Astrocyte of the spinal cord (primary cell): Measurements from ENCODE around the gene B4GALT7.

ENCODE experiments used
- DNase-seq: peaks from one replicate; pipeline ENCODE4 v3.0.0; 2011; ENCODE audit warnings: low read depth, low spot score
- H3K4me3 ChIP-seq: 2 replicates; pipeline ENCODE4 v1.5.1; 2011; ENCODE audit warnings: low read depth, mild to moderate bottlenecking, low read length, moderate library complexity
- CTCF ChIP-seq: IDR thresholded peaks from 2 replicates; pipeline ENCODE4 v1.5.1; 2012; ENCODE audit warnings: low read depth, mild to moderate bottlenecking, low read length, inconsistent platforms
- in situ Hi-C: cut with HindIII; loops from 2 replicates; pipeline ENCODE4 v1.10.0; 2017; ENCODE audit warnings: low sequenced_read_pairs

B4GALT7 gene

GRCh38 chr5:177599731-177600507, at the start of gene B4GALT7:
Gene B4GALT7 (plus strand): TSS chr5:177600132. CDS start chr5:177600211, 79 bp downstream.
- no peak for TF ChIP-seq CTCF
- peak; percentile 71 for DNase-seq
- in situ Hi-C loops, result no loop called here
- peak within 1 kb of the TSS; percentile 75 for H3K4me3 ChIP-seq

GRCh38 chr5:177552839-177553455, 47.0 kb upstream of the B4GALT7 start:
- in situ Hi-C loops, result no loop called here
- TF ChIP-seq CTCF, result peak; percentile 9
- peak overlapping the region; percentile 83 for H3K4me3 ChIP-seq
- no peak for DNase-seq

GRCh38 chr5:177553671-177554429, 46.1 kb upstream of the B4GALT7 start:
- in situ Hi-C loops, result no loop called here
- TF ChIP-seq CTCF, result no peak
- H3K4me3 ChIP-seq, result peak overlapping the region; percentile 83
- DNase-seq, result no peak

GRCh38 chr5:177554474-177555111, 45.3 kb upstream of the B4GALT7 start, which contains the start of gene FAM193B:
Gene FAM193B (minus strand): TSS chr5:177554563. CDS start chr5:177554458, 105 bp downstream.
- TF ChIP-seq CTCF, result peak; percentile 15
- H3K4me3 ChIP-seq, result peak within 1 kb of the TSS; percentile 83
- DNase-seq, result peak; percentile 91
- in situ Hi-C loops, result no loop called here

- in situ Hi-C loops, result no loop called here
- DNase-seq, result no peak
- TF ChIP-seq CTCF, result no peak
- peak overlapping the region; percentile 61 for H3K4me3 ChIP-seq
Observed at GRCh38 chr5:177555228-177555627, 44.7 kb upstream of the B4GALT7 start.

GRCh38 chr5:177555665-177556064, 44.3 kb upstream of the B4GALT7 start:
- in situ Hi-C loops, result no loop called here
- H3K4me3 ChIP-seq, result no peak overlapping the region
- no peak for DNase-seq
- no peak for TF ChIP-seq CTCF
